Fibroblast of lung (primary cell): ENCODE data around the gene POMT1.

Experiments
- EZH2 ChIP-seq: IDR thresholded peaks from 2 replicates; pipeline ENCODE4 v1.5.1; 2012; ENCODE audit warnings: low read length, control low read depth, mild to moderate bottlenecking; ENCODE audit errors: missing control alignments
- TF ChIP-seq, protein P1 (sequence below), 2 donors: IDR thresholded peaks in 1 of 2; conservative IDR thresholded peaks in 1 of 2; 1 replicate in 1 of 2; 2 replicates in 1 of 2; pipeline ENCODE4 v1.5.1; 2011 to 2012; ENCODE audit warnings: low read length in 2 of 2, control low read depth in 1 of 2, inconsistent platforms in 1 of 2, low read depth in 1 of 2, mild to moderate bottlenecking in 1 of 2

GRCh38 chr9:131528186-131528585, 25.5 kb downstream of the POMT1 start:
- TF ChIP-seq EZH2: no peak
- TF ChIP-seq, protein P1, sequence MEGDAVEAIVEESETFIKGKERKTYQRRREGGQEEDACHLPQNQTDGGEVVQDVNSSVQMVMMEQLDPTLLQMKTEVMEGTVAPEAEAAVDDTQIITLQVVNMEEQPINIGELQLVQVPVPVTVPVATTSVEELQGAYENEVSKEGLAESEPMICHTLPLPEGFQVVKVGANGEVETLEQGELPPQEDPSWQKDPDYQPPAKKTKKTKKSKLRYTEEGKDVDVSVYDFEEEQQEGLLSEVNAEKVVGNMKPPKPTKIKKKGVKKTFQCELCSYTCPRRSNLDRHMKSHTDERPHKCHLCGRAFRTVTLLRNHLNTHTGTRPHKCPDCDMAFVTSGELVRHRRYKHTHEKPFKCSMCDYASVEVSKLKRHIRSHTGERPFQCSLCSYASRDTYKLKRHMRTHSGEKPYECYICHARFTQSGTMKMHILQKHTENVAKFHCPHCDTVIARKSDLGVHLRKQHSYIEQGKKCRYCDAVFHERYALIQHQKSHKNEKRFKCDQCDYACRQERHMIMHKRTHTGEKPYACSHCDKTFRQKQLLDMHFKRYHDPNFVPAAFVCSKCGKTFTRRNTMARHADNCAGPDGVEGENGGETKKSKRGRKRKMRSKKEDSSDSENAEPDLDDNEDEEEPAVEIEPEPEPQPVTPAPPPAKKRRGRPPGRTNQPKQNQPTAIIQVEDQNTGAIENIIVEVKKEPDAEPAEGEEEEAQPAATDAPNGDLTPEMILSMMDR (conservative IDR thresholded peaks at IDR 0.05 in 1 of 2, IDR thresholded peaks at IDR 0.05 in 1 of 2; ENCODE audit: low read depth in 1 of 2, low read length in 2 of 2): no peak
